K562 (cell line): Measurements from ENCODE around the gene CPN2. TPM values are rescaled to one million over a fixed set of nuclear protein-coding genes. Genes with fewer than 3 reads are reported as not detected.

ENCODE experiments used
- ATF1 ChIP-seq, 2 experiments: fragments of 450-650 bp in 1 of 2; IDR thresholded peaks; 2 replicates each; pipeline ENCODE4 v1.6.1; 2016; ENCODE audit warnings: missing compliant biosample characterization in 1 of 2, missing genetic modification characterization in 1 of 2
- CBX1 ChIP-seq: sonication (generic); IDR thresholded peaks from 2 replicates; pipeline ENCODE4 v1.6.1; 2016; ENCODE audit warnings: antibody characterized with exemption, low read depth, mild to moderate bottlenecking
- CEBPG ChIP-seq, 3 experiments: fragments of 200-800 bp in 1 of 3; sonication (Bioruptor generic) in 1 of 3; sonication (generic) in 1 of 3; formaldehyde crosslinking in 1 of 3; IDR thresholded peaks in 2 of 3; conservative IDR thresholded peaks in 1 of 3; 2 replicates each; pipeline versions ENCODE4 v1.6.1 to v1.8.0; 2016 to 2022; ENCODE audit warnings: missing compliant biosample characterization in 2 of 3, missing genetic modification characterization in 2 of 3, mild to moderate bottlenecking in 1 of 3, missing genetic modification reagents in 1 of 3
- HDAC6 ChIP-seq: IDR thresholded peaks from 2 replicates; pipeline ENCODE4 v1.6.1; 2012; ENCODE audit warnings: low read depth, mild to moderate bottlenecking, control low read depth, inconsistent platforms, low read length, moderate library complexity
- HNRNPL ChIP-seq: fragments of 200-400 bp; formaldehyde crosslinking; IDR thresholded peaks from 2 replicates; pipeline ENCODE4 v1.6.1; 2017; ENCODE audit warnings: low read depth, mild to moderate bottlenecking, low read length
- MEF2D ChIP-seq: conservative IDR thresholded peaks from 2 replicates; pipeline ENCODE4 v1.6.1; 2016; ENCODE audit warnings: low read depth, missing genetic modification characterization, missing compliant biosample characterization
- NCOA6 ChIP-seq: fragments of 450-650 bp; IDR thresholded peaks from 2 replicates; pipeline ENCODE4 v1.6.1; 2017; ENCODE audit warnings: mild to moderate bottlenecking
- RBM14 ChIP-seq: fragments of 200-400 bp; formaldehyde crosslinking; IDR thresholded peaks from 2 replicates; pipeline ENCODE4 v1.6.1; 2018; ENCODE audit warnings: low read depth, mild to moderate bottlenecking, low read length, moderate library complexity, borderline replicate concordance; ENCODE audit not compliant: insufficient read depth
- SAFB ChIP-seq: fragments of 200-400 bp; formaldehyde crosslinking; IDR thresholded peaks from 2 replicates; pipeline ENCODE4 v1.6.1; 2017; ENCODE audit warnings: low read depth, low read length, borderline replicate concordance
- SETDB1 ChIP-seq: IDR thresholded peaks from one replicate; pipeline ENCODE4 v1.6.1; 2012; ENCODE audit warnings: low read length, control low read depth, inconsistent platforms
- SIN3B ChIP-seq: fragments of 450-650 bp; IDR thresholded peaks from 2 replicates; pipeline ENCODE4 v1.6.1; 2017; ENCODE audit warnings: low read depth, mild to moderate bottlenecking, moderate library complexity
- SMAD1 ChIP-seq: fragments of 150-350 bp; IDR thresholded peaks from 2 replicates; pipeline ENCODE4 v1.6.1; 2014; ENCODE audit warnings: low read length, low read depth; ENCODE audit not compliant: partially characterized antibody
- SMAD3 ChIP-seq: fragments of 450-650 bp; formaldehyde crosslinking; conservative IDR thresholded peaks from 2 replicates; pipeline ENCODE4 v1.4.0; 2020; ENCODE audit warnings: mild to moderate bottlenecking
- STAT5B ChIP-seq: fragments of 250-450 bp; sonication (Bioruptor Pico); IDR thresholded peaks from 2 replicates; pipeline ENCODE4 v1.8.0; 2021; ENCODE audit warnings: mild to moderate bottlenecking, inconsistent platforms
- ZBTB1 ChIP-seq: sonication (generic); formaldehyde crosslinking; IDR thresholded peaks from 2 replicates; pipeline ENCODE4 v1.8.1; 2023; ENCODE audit warnings: missing genetic modification reagents, low read depth, mild to moderate bottlenecking, borderline replicate concordance
- ZNF184 ChIP-seq: sonication (generic); formaldehyde crosslinking; IDR thresholded peaks from 2 replicates; pipeline ENCODE4 v1.5.0; 2020; ENCODE audit warnings: missing genetic modification reagents
- ZNF212 ChIP-seq: fragments of 450-650 bp; formaldehyde crosslinking; IDR thresholded peaks from 2 replicates; pipeline ENCODE4 v1.4.0; 2020; ENCODE audit warnings: mild to moderate bottlenecking
- ZNF224 ChIP-seq: sonication (generic); formaldehyde crosslinking; IDR thresholded peaks from 2 replicates; pipeline ENCODE4 v1.8.0; 2022; ENCODE audit warnings: mild to moderate bottlenecking, missing genetic modification reagents
- ZNF24 ChIP-seq: fragments of 450-650 bp; IDR thresholded peaks from 2 replicates; pipeline ENCODE4 v1.6.1; 2016
- ZNF780A ChIP-seq: fragments of 250-450 bp; sonication (Bioruptor Pico); IDR thresholded peaks from 2 replicates; pipeline ENCODE4 v1.5.0; 2021; ENCODE audit warnings: mild to moderate bottlenecking
- ZNF79 ChIP-seq: fragments of 250-450 bp; sonication (Bioruptor Pico); IDR thresholded peaks from 2 replicates; pipeline ENCODE4 v1.4.0; 2020; ENCODE audit warnings: low read depth, mild to moderate bottlenecking, moderate library complexity
- ZNF830 ChIP-seq: fragments of 250-450 bp; sonication (Bioruptor Pico); IDR thresholded peaks from 2 replicates; pipeline ENCODE4 v1.5.0; 2021; ENCODE audit warnings: mild to moderate bottlenecking
- polyA plus RNA-seq, 8 experiments: library from polyadenylated mRNA; depleted of rRNA in 4 of 8; stranded (reverse) in 5 of 8; unstranded in 3 of 8; fragments of >200 nt; fragmentation: Nextera tagmentation in 2 of 8; fragmentation: Illumina TruSeq in 1 of 8; extraction: Ambion mirVana in 2 of 8; extraction: Trizol in 1 of 8; gene quantifications; 2 replicates each; pipeline versions ENCODE4 v1.2.1 to v1.2.3, GENCODE V29; 2011 to 2014; ENCODE audit warnings: inconsistent platforms in 1 of 8, missing spikeins in 1 of 8
- total RNA-seq, 7 experiments: library from RNA; depleted of rRNA in 6 of 7; stranded (reverse); fragments of >200 nt in 6 of 7; fragmentation: Illumina TruSeq in 2 of 7; extraction: Trizol in 2 of 7; gene quantifications; 2 replicates each; pipeline versions ENCODE4 v1.2.1 to v1.2.3, GENCODE V29; 2011 to 2021; ENCODE audit warnings: low replicate concordance in 1 of 7
- TF ChIP-seq, protein P1 (sequence below): fragments of 250-450 bp; sonication (Bioruptor Pico); IDR thresholded peaks from 2 replicates; pipeline ENCODE4 v1.8.0; 2022; ENCODE audit warnings: inconsistent platforms
- TF ChIP-seq, protein P2 (sequence below), 2 experiments: fragments of 150-350 bp in 1 of 2; IDR thresholded peaks; 2 replicates each; pipeline ENCODE4 v1.6.1; 2012 to 2016; ENCODE audit warnings: low read depth in 2 of 2, low read length in 2 of 2, mild to moderate bottlenecking in 1 of 2, moderate library complexity in 1 of 2

Gene CPN2
- total and polyA plus RNA-seq, 9 of the 15 experiments (the other 6 are each of a cell fraction or from before 2014, with no cell fraction given) = not detected

DNA sequence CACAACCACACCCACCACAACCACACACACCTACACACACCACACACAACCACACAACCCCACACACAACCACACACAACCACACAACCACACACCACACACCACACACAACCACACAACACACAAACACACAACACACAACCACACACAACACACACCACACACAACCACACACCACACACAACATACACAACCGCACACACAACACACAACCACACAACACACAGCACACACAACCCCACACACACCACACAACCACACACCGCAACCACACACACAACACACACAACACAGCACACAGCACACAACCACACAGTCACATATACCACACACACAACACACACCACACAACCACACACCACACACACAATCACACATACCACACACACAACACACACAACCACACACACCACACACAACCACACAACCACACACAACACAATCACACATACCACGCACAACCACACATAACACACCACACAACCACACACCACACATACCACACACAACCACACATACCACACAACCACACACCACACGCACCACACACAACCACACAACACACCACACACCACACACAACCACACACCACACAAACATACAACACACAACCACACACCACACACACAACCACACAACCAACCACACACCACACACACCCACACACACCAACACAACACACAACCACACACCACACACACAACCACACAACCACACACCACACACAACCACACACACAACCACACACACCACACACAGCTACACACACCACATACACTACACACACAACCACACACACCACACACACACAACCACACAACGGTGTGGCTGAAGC is 23.7 kb downstream of the CPN2 start (continued):
- TF ChIP-seq, protein P1, sequence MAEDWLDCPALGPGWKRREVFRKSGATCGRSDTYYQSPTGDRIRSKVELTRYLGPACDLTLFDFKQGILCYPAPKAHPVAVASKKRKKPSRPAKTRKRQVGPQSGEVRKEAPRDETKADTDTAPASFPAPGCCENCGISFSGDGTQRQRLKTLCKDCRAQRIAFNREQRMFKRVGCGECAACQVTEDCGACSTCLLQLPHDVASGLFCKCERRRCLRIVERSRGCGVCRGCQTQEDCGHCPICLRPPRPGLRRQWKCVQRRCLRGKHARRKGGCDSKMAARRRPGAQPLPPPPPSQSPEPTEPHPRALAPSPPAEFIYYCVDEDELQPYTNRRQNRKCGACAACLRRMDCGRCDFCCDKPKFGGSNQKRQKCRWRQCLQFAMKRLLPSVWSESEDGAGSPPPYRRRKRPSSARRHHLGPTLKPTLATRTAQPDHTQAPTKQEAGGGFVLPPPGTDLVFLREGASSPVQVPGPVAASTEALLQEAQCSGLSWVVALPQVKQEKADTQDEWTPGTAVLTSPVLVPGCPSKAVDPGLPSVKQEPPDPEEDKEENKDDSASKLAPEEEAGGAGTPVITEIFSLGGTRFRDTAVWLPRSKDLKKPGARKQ (CRISPR knock-in tag) = no peak
- TF ChIP-seq SAFB = no peak
- no peak for TF ChIP-seq ZNF184 (CRISPR knock-in tag)
- TF ChIP-seq HNRNPL = no peak
- TF ChIP-seq NCOA6 = no peak
- TF ChIP-seq RBM14 = no peak
- no peak for TF ChIP-seq ZNF830 (CRISPR knock-in tag)
- no peak for TF ChIP-seq SETDB1
- TF ChIP-seq, protein P2, sequence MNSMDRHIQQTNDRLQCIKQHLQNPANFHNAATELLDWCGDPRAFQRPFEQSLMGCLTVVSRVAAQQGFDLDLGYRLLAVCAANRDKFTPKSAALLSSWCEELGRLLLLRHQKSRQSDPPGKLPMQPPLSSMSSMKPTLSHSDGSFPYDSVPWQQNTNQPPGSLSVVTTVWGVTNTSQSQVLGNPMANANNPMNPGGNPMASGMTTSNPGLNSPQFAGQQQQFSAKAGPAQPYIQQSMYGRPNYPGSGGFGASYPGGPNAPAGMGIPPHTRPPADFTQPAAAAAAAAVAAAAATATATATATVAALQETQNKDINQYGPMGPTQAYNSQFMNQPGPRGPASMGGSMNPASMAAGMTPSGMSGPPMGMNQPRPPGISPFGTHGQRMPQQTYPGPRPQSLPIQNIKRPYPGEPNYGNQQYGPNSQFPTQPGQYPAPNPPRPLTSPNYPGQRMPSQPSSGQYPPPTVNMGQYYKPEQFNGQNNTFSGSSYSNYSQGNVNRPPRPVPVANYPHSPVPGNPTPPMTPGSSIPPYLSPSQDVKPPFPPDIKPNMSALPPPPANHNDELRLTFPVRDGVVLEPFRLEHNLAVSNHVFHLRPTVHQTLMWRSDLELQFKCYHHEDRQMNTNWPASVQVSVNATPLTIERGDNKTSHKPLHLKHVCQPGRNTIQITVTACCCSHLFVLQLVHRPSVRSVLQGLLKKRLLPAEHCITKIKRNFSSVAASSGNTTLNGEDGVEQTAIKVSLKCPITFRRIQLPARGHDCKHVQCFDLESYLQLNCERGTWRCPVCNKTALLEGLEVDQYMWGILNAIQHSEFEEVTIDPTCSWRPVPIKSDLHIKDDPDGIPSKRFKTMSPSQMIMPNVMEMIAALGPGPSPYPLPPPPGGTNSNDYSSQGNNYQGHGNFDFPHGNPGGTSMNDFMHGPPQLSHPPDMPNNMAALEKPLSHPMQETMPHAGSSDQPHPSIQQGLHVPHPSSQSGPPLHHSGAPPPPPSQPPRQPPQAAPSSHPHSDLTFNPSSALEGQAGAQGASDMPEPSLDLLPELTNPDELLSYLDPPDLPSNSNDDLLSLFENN (IDR thresholded peaks at IDR 0.05; ENCODE audit: low read depth in 2 of 2, low read length in 2 of 2) = no peak
- TF ChIP-seq ZBTB1 (CRISPR knock-in tag) = no peak
- peak; percentile 61; the same call in 1 of the 2 replicates for TF ChIP-seq ZNF224 (CRISPR knock-in tag)
- no peak for TF ChIP-seq ZNF780A (CRISPR knock-in tag)
- TF ChIP-seq SIN3B = no peak
- no peak for TF ChIP-seq ZNF212
- TF ChIP-seq SMAD3 (CRISPR knock-in tag) = no peak
- TF ChIP-seq ATF1 (CRISPR knock-in tag; IDR thresholded peaks at IDR 0.05) = no peak
- TF ChIP-seq ATF1 (tag; IDR thresholded peaks at IDR 0.05) = no peak
- no peak for TF ChIP-seq ZNF79 (CRISPR knock-in tag)
- TF ChIP-seq MEF2D (tag) = peak; percentile 59; the same call in 1 of the 2 replicates
- no peak for TF ChIP-seq ZNF24
- no peak for TF ChIP-seq SMAD1
- TF ChIP-seq HDAC6 = peak; percentile 96
- peak; percentile 94 for TF ChIP-seq CBX1
- TF ChIP-seq CEBPG (CRISPR knock-in tag; IDR thresholded peaks at IDR 0.05) = no peak
- TF ChIP-seq CEBPG (tag; conservative IDR thresholded peaks at IDR 0.05 in 1 of 2, IDR thresholded peaks at IDR 0.05 in 1 of 2) = no peak
- no peak for TF ChIP-seq STAT5B (CRISPR knock-in tag)
